ENCODE measurements around the gene FSTL4. TPM values are rescaled to one million over a fixed set of nuclear protein-coding genes. Genes with fewer than 3 reads are reported as not detected.

The FSTL4 gene
- polyA plus RNA-seq, 2 donors: 0.67 to 2.1 TPM

- Histone ChIP-seq H3K4me1 (ENCODE audit: control insufficient read depth in 2 of 2, insufficient read depth in 2 of 2, low read length in 1 of 2) (no peaks in the 10 kb centered on the region), H3K9me3 (ENCODE audit: control insufficient read depth in 2 of 2, insufficient read depth in 1 of 2, low read depth in 1 of 2, low read length in 1 of 2) (no peaks in the 10 kb centered on the region), H3K36me3 (ENCODE audit: control insufficient read depth in 2 of 2, insufficient read depth in 2 of 2, low read length in 1 of 2) (no peaks in the 10 kb centered on the region), H3K27me3 (ENCODE audit: control insufficient read depth in 1 of 2, insufficient read depth in 2 of 2, low read length in 2 of 2) (no peaks in the 10 kb centered on the region), H3K27ac (ENCODE audit: low read depth in 2 of 2, low read length in 1 of 2) (no peak overlapping the region), H3K4me3 (ENCODE audit: low read depth in 1 of 2, low read length in 2 of 2) (no peak overlapping the region)
- WGBS, 2 donors: 65 to 72% methylated on average over 3 of the region's 3 CpGs
Observed at GRCh38 chr5:133565993-133566392, 46.3 kb downstream of the FSTL4 start.

- no peak overlapping the region for H3K4me3 ChIP-seq (ENCODE audit: low read depth in 1 of 2, low read length in 2 of 2)
- no peaks in the 10 kb centered on the region for H3K36me3 ChIP-seq (ENCODE audit: control insufficient read depth in 2 of 2, insufficient read depth in 2 of 2, low read length in 1 of 2)
- H3K4me1 ChIP-seq (ENCODE audit: control insufficient read depth in 2 of 2, insufficient read depth in 2 of 2, low read length in 1 of 2): no peaks in the 10 kb centered on the region
- no peak overlapping the region for H3K27ac ChIP-seq (ENCODE audit: low read depth in 2 of 2, low read length in 1 of 2)
- H3K9me3 ChIP-seq (ENCODE audit: control insufficient read depth in 2 of 2, insufficient read depth in 1 of 2, low read depth in 1 of 2, low read length in 1 of 2): no peaks in the 10 kb centered on the region
- 59 to 67% methylated on average over 4 of the region's 4 CpGs for WGBS, 2 donors
- no peaks in the 10 kb centered on the region for H3K27me3 ChIP-seq (ENCODE audit: control insufficient read depth in 1 of 2, insufficient read depth in 2 of 2, low read length in 2 of 2)
Observed at GRCh38 chr5:133564921-133565565, 47.3 kb downstream of the FSTL4 start.

- H3K4me1 ChIP-seq (ENCODE audit: control insufficient read depth in 2 of 2, insufficient read depth in 2 of 2, low read length in 1 of 2): no peaks in the 10 kb centered on the region
- no peaks in the 10 kb centered on the region for H3K36me3 ChIP-seq (ENCODE audit: control insufficient read depth in 2 of 2, insufficient read depth in 2 of 2, low read length in 1 of 2)
- no peaks in the 10 kb centered on the region for H3K9me3 ChIP-seq (ENCODE audit: control insufficient read depth in 2 of 2, insufficient read depth in 1 of 2, low read depth in 1 of 2, low read length in 1 of 2)
- H3K4me3 ChIP-seq (ENCODE audit: low read depth in 1 of 2, low read length in 2 of 2): no peak overlapping the region
- no peak overlapping the region for H3K27ac ChIP-seq (ENCODE audit: low read depth in 2 of 2, low read length in 1 of 2)
- 76% methylated on average over 10 of the region's 10 CpGs for WGBS, 2 donors
- no peaks in the 10 kb centered on the region for H3K27me3 ChIP-seq (ENCODE audit: control insufficient read depth in 1 of 2, insufficient read depth in 2 of 2, low read length in 2 of 2)
Observed at GRCh38 chr5:133562554-133562953, 49.8 kb downstream of the FSTL4 start.

- Histone ChIP-seq H3K4me3 (ENCODE audit: low read depth in 1 of 2, low read length in 2 of 2) (no peak overlapping the region), H3K27me3 (ENCODE audit: control insufficient read depth in 1 of 2, insufficient read depth in 2 of 2, low read length in 2 of 2) (no peaks in the 10 kb centered on the region), H3K27ac (ENCODE audit: low read depth in 2 of 2, low read length in 1 of 2) (no peak overlapping the region), H3K36me3 (ENCODE audit: control insufficient read depth in 2 of 2, insufficient read depth in 2 of 2, low read length in 1 of 2) (no peaks in the 10 kb centered on the region), H3K9me3 (ENCODE audit: control insufficient read depth in 2 of 2, insufficient read depth in 1 of 2, low read depth in 1 of 2, low read length in 1 of 2) (no peaks in the 10 kb centered on the region), H3K4me1 (ENCODE audit: control insufficient read depth in 2 of 2, insufficient read depth in 2 of 2, low read length in 1 of 2) (no peaks in the 10 kb centered on the region)
- 63 to 65% methylated on average over 5 of the region's 5 CpGs for WGBS, 2 donors
Observed at GRCh38 chr5:133559960-133560359, 52.4 kb downstream of the FSTL4 start.

GRCh38 chr5:133556551-133556950 lies 55.8 kb downstream of the FSTL4 start:
- 79 to 89% methylated on average over 4 of the region's 4 CpGs for WGBS, 2 donors
- Histone ChIP-seq H3K27ac (ENCODE audit: low read depth in 2 of 2, low read length in 1 of 2) (no peak overlapping the region), H3K9me3 (ENCODE audit: control insufficient read depth in 2 of 2, insufficient read depth in 1 of 2, low read depth in 1 of 2, low read length in 1 of 2) (no peaks in the 10 kb centered on the region), H3K4me3 (ENCODE audit: low read depth in 1 of 2, low read length in 2 of 2) (no peak overlapping the region), H3K4me1 (ENCODE audit: control insufficient read depth in 2 of 2, insufficient read depth in 2 of 2, low read length in 1 of 2) (no peaks in the 10 kb centered on the region), H3K27me3 (ENCODE audit: control insufficient read depth in 1 of 2, insufficient read depth in 2 of 2, low read length in 2 of 2) (no peaks in the 10 kb centered on the region), H3K36me3 (ENCODE audit: control insufficient read depth in 2 of 2, insufficient read depth in 2 of 2, low read length in 1 of 2) (no peaks in the 10 kb centered on the region)

- no peaks in the 10 kb centered on the region for H3K4me1 ChIP-seq (ENCODE audit: control insufficient read depth in 2 of 2, insufficient read depth in 2 of 2, low read length in 1 of 2)
- H3K27ac ChIP-seq (ENCODE audit: low read depth in 2 of 2, low read length in 1 of 2): no peak overlapping the region
- no peaks in the 10 kb centered on the region for H3K9me3 ChIP-seq (ENCODE audit: control insufficient read depth in 2 of 2, insufficient read depth in 1 of 2, low read depth in 1 of 2, low read length in 1 of 2)
- WGBS, 2 donors: 73 to 78% methylated on average over 6 of the region's 6 CpGs
- H3K4me3 ChIP-seq (ENCODE audit: low read depth in 1 of 2, low read length in 2 of 2): no peak overlapping the region
- H3K36me3 ChIP-seq (ENCODE audit: control insufficient read depth in 2 of 2, insufficient read depth in 2 of 2, low read length in 1 of 2): no peaks in the 10 kb centered on the region
- H3K27me3 ChIP-seq (ENCODE audit: control insufficient read depth in 1 of 2, insufficient read depth in 2 of 2, low read length in 2 of 2): no peaks in the 10 kb centered on the region
Observed at GRCh38 chr5:133554279-133554678, 58.1 kb downstream of the FSTL4 start.

- no peak overlapping the region for H3K4me3 ChIP-seq (ENCODE audit: low read depth in 1 of 2, low read length in 2 of 2)
- no peaks in the 10 kb centered on the region for H3K9me3 ChIP-seq (ENCODE audit: control insufficient read depth in 2 of 2, insufficient read depth in 1 of 2, low read depth in 1 of 2, low read length in 1 of 2)
- H3K36me3 ChIP-seq (ENCODE audit: control insufficient read depth in 2 of 2, insufficient read depth in 2 of 2, low read length in 1 of 2): no peaks in the 10 kb centered on the region
- no peaks in the 10 kb centered on the region for H3K27me3 ChIP-seq (ENCODE audit: control insufficient read depth in 1 of 2, insufficient read depth in 2 of 2, low read length in 2 of 2)
- 34 to 41% methylated on average over 11 to 13 of the region's 13 CpGs for WGBS, 2 donors
- no peaks in the 10 kb centered on the region for H3K4me1 ChIP-seq (ENCODE audit: control insufficient read depth in 2 of 2, insufficient read depth in 2 of 2, low read length in 1 of 2)
- no peak overlapping the region for H3K27ac ChIP-seq (ENCODE audit: low read depth in 2 of 2, low read length in 1 of 2)
Observed at GRCh38 chr5:133552925-133553525, 59.3 kb downstream of the FSTL4 start.

- no peaks in the 10 kb centered on the region for H3K36me3 ChIP-seq (ENCODE audit: control insufficient read depth in 2 of 2, insufficient read depth in 2 of 2, low read length in 1 of 2)
- H3K27me3 ChIP-seq (ENCODE audit: control insufficient read depth in 1 of 2, insufficient read depth in 2 of 2, low read length in 2 of 2): no peaks in the 10 kb centered on the region
- H3K27ac ChIP-seq (ENCODE audit: low read depth in 2 of 2, low read length in 1 of 2): no peak overlapping the region
- no peaks in the 10 kb centered on the region for H3K4me1 ChIP-seq (ENCODE audit: control insufficient read depth in 2 of 2, insufficient read depth in 2 of 2, low read length in 1 of 2)
- WGBS, 2 donors: 58 to 83% methylated on average over 1 of the region's 1 CpG
- no peaks in the 10 kb centered on the region for H3K9me3 ChIP-seq (ENCODE audit: control insufficient read depth in 2 of 2, insufficient read depth in 1 of 2, low read depth in 1 of 2, low read length in 1 of 2)
- H3K4me3 ChIP-seq (ENCODE audit: low read depth in 1 of 2, low read length in 2 of 2): no peak overlapping the region
Observed at GRCh38 chr5:133546500-133546899, 65.8 kb downstream of the FSTL4 start.

- Histone ChIP-seq H3K9me3 (ENCODE audit: control insufficient read depth in 2 of 2, insufficient read depth in 1 of 2, low read depth in 1 of 2, low read length in 1 of 2) (no peaks in the 10 kb centered on the region), H3K27me3 (ENCODE audit: control insufficient read depth in 1 of 2, insufficient read depth in 2 of 2, low read length in 2 of 2) (no peaks in the 10 kb centered on the region), H3K27ac (ENCODE audit: low read depth in 2 of 2, low read length in 1 of 2) (no peak overlapping the region), H3K4me3 (ENCODE audit: low read depth in 1 of 2, low read length in 2 of 2) (no peak overlapping the region), H3K36me3 (ENCODE audit: control insufficient read depth in 2 of 2, insufficient read depth in 2 of 2, low read length in 1 of 2) (no peaks in the 10 kb centered on the region), H3K4me1 (ENCODE audit: control insufficient read depth in 2 of 2, insufficient read depth in 2 of 2, low read length in 1 of 2) (no peaks in the 10 kb centered on the region)
- 72 to 73% methylated on average over 3 of the region's 3 CpGs for WGBS, 2 donors
Observed at GRCh38 chr5:133544346-133544745, 68.0 kb downstream of the FSTL4 start.

GRCh38 chr5:133539818-133540217 lies 72.5 kb downstream of the FSTL4 start:
- Histone ChIP-seq H3K27me3 (ENCODE audit: control insufficient read depth in 1 of 2, insufficient read depth in 2 of 2, low read length in 2 of 2) (no peaks in the 10 kb centered on the region), H3K36me3 (ENCODE audit: control insufficient read depth in 2 of 2, insufficient read depth in 2 of 2, low read length in 1 of 2) (no peaks in the 10 kb centered on the region), H3K27ac (ENCODE audit: low read depth in 2 of 2, low read length in 1 of 2) (no peak overlapping the region), H3K9me3 (ENCODE audit: control insufficient read depth in 2 of 2, insufficient read depth in 1 of 2, low read depth in 1 of 2, low read length in 1 of 2) (no peaks in the 10 kb centered on the region), H3K4me3 (ENCODE audit: low read depth in 1 of 2, low read length in 2 of 2) (no peak overlapping the region), H3K4me1 (ENCODE audit: control insufficient read depth in 2 of 2, insufficient read depth in 2 of 2, low read length in 1 of 2) (no peaks in the 10 kb centered on the region)
- 77 to 89% methylated on average over 1 of the region's 1 CpG for WGBS, 2 donors
